DOHH2 (cell line): ENCODE results near the gene RDH8.

ENCODE experiments used
- H3F3A ChIP-seq: fragments of 200-600 bp; sonication (generic), shearing (Covaris generic); 2 replicates; pipeline ENCODE4 v1.6.0; 2016; ENCODE audit warnings: antibody characterized with exemption, mild to moderate bottlenecking; ENCODE audit not compliant: control insufficient read depth, insufficient read depth
- H3K27ac ChIP-seq: fragments of 200-600 bp; sonication (generic); 2 replicates; pipeline ENCODE4 v1.5.1; 2014; ENCODE audit warnings: low read depth, mild to moderate bottlenecking, low read length, moderate library complexity
- H3K27me3 ChIP-seq: fragments of 200-600 bp; sonication (generic); 2 replicates; pipeline ENCODE4 v1.6.1; 2014; ENCODE audit warnings: mild to moderate bottlenecking, low read length, mixed read lengths; ENCODE audit not compliant: control insufficient read depth
- H3K36me3 ChIP-seq: fragments of 200-600 bp; sonication (generic); 2 replicates; pipeline ENCODE4 v1.6.1; 2014; ENCODE audit warnings: mild to moderate bottlenecking, low read length, moderate library complexity, mixed read lengths; ENCODE audit not compliant: control insufficient read depth
- H3K4me1 ChIP-seq: fragments of 200-600 bp; sonication (generic); 2 replicates; pipeline ENCODE4 v1.6.1; 2014; ENCODE audit warnings: mild to moderate bottlenecking, low read length, mixed read lengths; ENCODE audit not compliant: control insufficient read depth
- H3K4me2 ChIP-seq: fragments of 200-600 bp; sonication (generic); 2 replicates; pipeline ENCODE4 v1.6.0; 2014; ENCODE audit warnings: mild to moderate bottlenecking, low read length, moderate library complexity
- H3K4me3 ChIP-seq: fragments of 200-600 bp; sonication (generic); 2 replicates; pipeline ENCODE4 v1.5.1; 2014; ENCODE audit warnings: mild to moderate bottlenecking, low read length, mixed read lengths
- H3K79me2 ChIP-seq: fragments of 200-600 bp; sonication (generic); 2 replicates; pipeline ENCODE4 v1.6.1; 2014; ENCODE audit warnings: mild to moderate bottlenecking, low read length, mixed read lengths; ENCODE audit not compliant: control insufficient read depth
- H3K9me2 ChIP-seq: fragments of 200-600 bp; sonication (generic); replicated peaks from 2 replicates; pipeline ENCODE4 v1.6.1; 2014; ENCODE audit warnings: mild to moderate bottlenecking, low read length, mixed read lengths; ENCODE audit not compliant: control insufficient read depth
- H3K9me3 ChIP-seq: fragments of 200-600 bp; sonication (generic); 2 replicates; pipeline ENCODE4 v1.6.1; 2014; ENCODE audit warnings: antibody characterized with exemption, low read length, mixed read lengths; ENCODE audit not compliant: control insufficient read depth, insufficient read depth
- H4K20me1 ChIP-seq: fragments of 200-600 bp; sonication (generic); 2 replicates; pipeline ENCODE4 v1.6.0; 2014; ENCODE audit warnings: low read depth, mild to moderate bottlenecking, antibody characterized with exemption, low read length, moderate library complexity; ENCODE audit not compliant: control insufficient read depth, insufficient read depth
- CTCF ChIP-seq: fragments of 200-600 bp; sonication (generic); IDR thresholded peaks from one replicate; pipeline ENCODE4 v1.5.1; 2014; ENCODE audit warnings: antibody characterized with exemption, mild to moderate bottlenecking, low read depth, low read length; ENCODE audit not compliant: poor library complexity, severe bottlenecking
- EZH2phosphoT487 ChIP-seq: fragments of 200-600 bp; sonication (generic); IDR thresholded peaks from 2 replicates; pipeline ENCODE4 v1.6.1; 2017; ENCODE audit warnings: borderline replicate concordance, mild to moderate bottlenecking, antibody characterized with exemption, low read length, moderate library complexity, mixed read lengths

The RDH8 gene

DNA sequence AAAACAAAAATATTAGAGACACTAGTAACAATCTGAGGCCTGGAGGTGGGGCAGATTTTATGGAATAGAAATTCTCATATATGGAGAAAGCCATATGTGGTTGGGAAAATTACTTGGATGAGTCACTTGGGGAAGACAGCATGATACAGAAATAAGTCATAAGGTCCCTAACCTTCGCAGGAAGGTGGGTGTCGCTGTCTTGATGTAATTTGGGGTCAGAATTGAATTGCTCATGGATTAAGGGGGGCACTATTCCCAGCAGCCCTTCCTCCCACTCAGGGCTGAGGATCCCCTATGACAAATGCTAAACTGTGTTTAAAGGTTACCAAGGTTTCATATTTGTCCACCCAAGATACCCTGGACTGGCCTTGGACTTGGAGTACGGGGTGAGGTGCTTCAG, 5.0 kb downstream of the RDH8 start:
- no peak for TF ChIP-seq CTCF
- TF ChIP-seq EZH2phosphoT487: no peak
- H3K36me3 ChIP-seq: no peaks in the 10 kb centered on the region
- no peaks in the 10 kb centered on the region for H3K9me2 ChIP-seq
- H3K27ac ChIP-seq: no peak overlapping the region
- no peaks in the 10 kb centered on the region for H3K4me1 ChIP-seq
- no peaks in the 10 kb centered on the region for H3F3A ChIP-seq
- peaks cover 3% of the 10 kb centered on the region; the same call in 1 of the 2 replicates for H3K27me3 ChIP-seq
- no peaks in the 10 kb centered on the region for H3K9me3 ChIP-seq
- H3K4me2 ChIP-seq: no peak overlapping the region
- no peaks in the 10 kb centered on the region for H4K20me1 ChIP-seq
- H3K4me3 ChIP-seq: no peak overlapping the region
- H3K79me2 ChIP-seq: no peaks in the 10 kb centered on the region

DNA sequence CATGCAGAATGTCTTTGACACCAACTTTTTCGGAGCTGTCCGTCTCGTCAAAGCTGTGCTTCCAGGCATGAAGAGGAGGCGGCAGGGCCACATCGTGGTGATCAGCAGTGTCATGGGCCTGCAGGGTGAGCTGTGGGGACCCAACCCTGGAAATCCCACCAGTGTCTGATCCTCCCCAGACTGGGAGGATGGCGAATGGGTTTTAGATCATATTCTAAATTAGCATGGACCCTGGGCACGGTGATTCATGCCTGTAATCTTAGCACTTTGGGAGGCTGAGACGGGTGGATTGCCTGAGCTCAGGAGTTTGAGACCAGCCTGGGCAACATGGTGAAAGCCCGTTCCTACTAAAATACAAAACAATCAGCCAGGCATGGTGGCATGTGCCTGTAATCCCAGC, 5.5 kb downstream of the RDH8 start:
- H3K4me2 ChIP-seq: no peak overlapping the region
- H4K20me1 ChIP-seq: no peaks in the 10 kb centered on the region
- H3K9me3 ChIP-seq: no peaks in the 10 kb centered on the region
- no peak for TF ChIP-seq EZH2phosphoT487
- TF ChIP-seq CTCF: no peak
- no peaks in the 10 kb centered on the region for H3F3A ChIP-seq
- peaks cover 3% of the 10 kb centered on the region; the same call in 1 of the 2 replicates for H3K27me3 ChIP-seq
- no peaks in the 10 kb centered on the region for H3K9me2 ChIP-seq
- no peaks in the 10 kb centered on the region for H3K4me1 ChIP-seq
- H3K27ac ChIP-seq: no peak overlapping the region
- no peaks in the 10 kb centered on the region for H3K79me2 ChIP-seq
- no peaks in the 10 kb centered on the region for H3K36me3 ChIP-seq
- H3K4me3 ChIP-seq: no peak overlapping the region

DNA sequence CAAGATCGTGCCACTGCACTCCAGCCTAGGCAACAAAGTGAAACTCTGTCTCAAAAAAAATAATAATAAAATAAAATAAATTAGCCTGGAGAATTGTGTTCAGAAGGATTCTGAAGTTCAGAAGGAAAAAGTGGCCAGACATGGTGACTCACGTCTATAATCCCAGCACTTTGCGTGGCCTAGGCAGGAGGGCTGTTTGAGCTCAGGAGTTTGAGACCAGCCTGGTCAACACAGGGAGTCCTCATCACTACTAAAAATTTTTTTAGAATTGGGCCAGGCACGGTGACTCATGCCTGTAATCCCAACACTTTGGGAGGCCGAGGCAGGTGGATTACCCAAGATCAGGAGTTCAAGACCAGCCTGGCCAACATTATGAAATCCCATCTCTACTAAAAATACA, 6.0 kb downstream of the RDH8 start:
- no peaks in the 10 kb centered on the region for H3K9me3 ChIP-seq

More for the DNA sequence above, 6.0 kb downstream of the RDH8 start:
- TF ChIP-seq CTCF (no peak), EZH2phosphoT487 (no peak)
- Histone ChIP-seq H4K20me1 (no peaks in the 10 kb centered on the region), H3K79me2 (no peaks in the 10 kb centered on the region), H3K4me2 (no peak overlapping the region), H3K9me2 (no peaks in the 10 kb centered on the region), H3K4me1 (no peaks in the 10 kb centered on the region), H3K27me3 (peaks cover 3% of the 10 kb centered on the region; the same call in 1 of the 2 replicates), H3K27ac (no peak overlapping the region), H3F3A (no peaks in the 10 kb centered on the region), H3K4me3 (no peak overlapping the region), H3K36me3 (no peaks in the 10 kb centered on the region)
